Endodermal cell (in vitro differentiated cells): Measurements from ENCODE around the gene ZNF66. TPM values are rescaled to one million over a fixed set of nuclear protein-coding genes. Genes with fewer than 3 reads are reported as not detected.

Experiments
- DNase-seq: peaks from one replicate; pipeline ENCODE4 v3.0.0-alpha.2; 2017
- H3K27ac ChIP-seq: 2 replicates; pipeline ENCODE4 v1.5.1; 2013; ENCODE audit warnings: mild to moderate bottlenecking, low read depth, low read length, moderate library complexity
- H3K27me3 ChIP-seq: 2 replicates; pipeline ENCODE4 v1.6.1; 2013; ENCODE audit warnings: mild to moderate bottlenecking, low read length, moderate library complexity; ENCODE audit not compliant: insufficient read depth, control insufficient read depth, poor library complexity, severe bottlenecking
- H3K36me3 ChIP-seq: 2 replicates; pipeline ENCODE4 v1.7.0; 2013; ENCODE audit warnings: mild to moderate bottlenecking, low read length, moderate library complexity; ENCODE audit not compliant: control insufficient read depth, insufficient read depth
- H3K4me1 ChIP-seq: one replicate; pipeline ENCODE4 v1.7.0; 2013; ENCODE audit warnings: low read length; ENCODE audit not compliant: control insufficient read depth, insufficient read depth
- H3K4me3 ChIP-seq: 2 replicates; pipeline ENCODE4 v1.5.1; 2013; ENCODE audit warnings: mild to moderate bottlenecking, low read length, moderate library complexity
- H3K9ac ChIP-seq: 2 replicates; pipeline ENCODE4 v1.6.1; 2013; ENCODE audit warnings: mild to moderate bottlenecking, low read length, moderate library complexity; ENCODE audit not compliant: poor library complexity, severe bottlenecking; ENCODE audit errors: extremely low read depth
- H3K9me3 ChIP-seq: 2 replicates; pipeline ENCODE4 v1.6.1; 2013; ENCODE audit warnings: mild to moderate bottlenecking, low read length, moderate library complexity; ENCODE audit not compliant: control insufficient read depth
- H3K27ac Mint-ChIP-seq: 2 replicates; pipeline ENCODE4 v1.8.0; 2020; ENCODE audit warnings: mixed read lengths
- H3K27me3 Mint-ChIP-seq: 2 replicates; pipeline ENCODE4 v1.8.0; 2021; ENCODE audit warnings: mild to moderate bottlenecking, mixed read lengths; ENCODE audit not compliant: insufficient read depth
- H3K36me3 Mint-ChIP-seq: 2 replicates; pipeline ENCODE4 v1.8.0; 2020; ENCODE audit warnings: low read depth, mixed read lengths
- H3K4me1 Mint-ChIP-seq: 2 replicates; pipeline ENCODE4 v1.8.0; 2020; ENCODE audit warnings: mixed read lengths
- H3K4me3 Mint-ChIP-seq: 2 replicates; pipeline ENCODE4 v1.8.0; 2020; ENCODE audit warnings: mild to moderate bottlenecking, moderate library complexity, mixed read lengths
- H3K9me3 Mint-ChIP-seq: 2 replicates; pipeline ENCODE4 v1.8.0; 2020; ENCODE audit warnings: mild to moderate bottlenecking, mixed read lengths
- CTCF ChIP-seq: fragments of 200-600 bp; sonication (generic); conservative IDR thresholded peaks from 2 replicates; pipeline ENCODE4 v1.5.0; 2021; ENCODE audit warnings: antibody characterized with exemption, mild to moderate bottlenecking
- WGBS, 2 experiments: methylation state at CpG; one replicate each; pipeline versions ENCODE4 v1.1.5 to v1.1.7; 2013; ENCODE audit warnings: missing lambda C conversion rate in 2 of 2, mixed read lengths in 1 of 2; ENCODE audit not compliant: insufficient coverage in 1 of 2, insufficient read length in 1 of 2; 5-methylcytosine and 5-hydroxymethylcytosine counted together
- total RNA-seq, 2 donors: library from RNA; stranded (reverse); fragmentation: NEBNext Ultra II Directional in 1 of 2; extraction: Animal tissue kit (Norgen Biotek cat#: 25700) in 1 of 2; gene quantifications; 2 replicates in 1 of 2; 3 replicates in 1 of 2; pipeline ENCODE4 v1.2.1, GENCODE V29; 2021

The ZNF66 gene
- total RNA-seq, 2 donors from 2014 or later = 42.6 to 48.9 TPM

- no peak for TF ChIP-seq CTCF
- Mint-ChIP-seq H3K4me3 (no peak overlapping the region), H3K4me1 (no peaks in the 10 kb centered on the region), H3K27ac (no peak overlapping the region), H3K36me3 (peaks cover 27% of the 10 kb centered on the region), H3K9me3 (peaks cover 89% of the 10 kb centered on the region), H3K27me3 (peaks cover 3% of the 10 kb centered on the region)
- H3K4me3 ChIP-seq = peak overlapping the region; percentile 60
- H3K36me3 ChIP-seq = peaks cover 6% of the 10 kb centered on the region
- no peak overlapping the region for H3K27ac ChIP-seq
- H3K27me3 ChIP-seq = no peaks in the 10 kb centered on the region
- WGBS, 2 experiments = 85 to 94% methylated on average over 2 to 3 of the region's 3 CpGs
- H3K9me3 ChIP-seq = peaks cover 56% of the 10 kb centered on the region
- no peak for DNase-seq
- no peak overlapping the region for H3K9ac ChIP-seq
- H3K4me1 ChIP-seq = no peaks in the 10 kb centered on the region
Observed at GRCh38 chr19:20840371-20840770, 64.3 kb downstream of the ZNF66 start.

Other genes with a start within 250 kb of the ZNF66 start
- 10 to 100 TPM; 42.6 to 56.1 TPM for gene ZNF737, start 210.5 kb upstream of the ZNF66 start, total RNA-seq
- 10 to 100 TPM; 29.6 to 40.5 TPM for gene ZNF626, start 114.7 kb upstream of the ZNF66 start, total RNA-seq
- 10 to 100 TPM; 22.6 to 27.8 TPM for gene ZNF85, start 146.9 kb downstream of the ZNF66 start, total RNA-seq
- 10 to 100 TPM; 14.0 to 14.6 TPM for gene ZNF430, start 244.4 kb downstream of the ZNF66 start, total RNA-seq